HG02610 (cell line): Measurements from ENCODE around the gene PTF1A.

Experiments
- ATAC-seq: cut with Tn5 transposase; IDR thresholded peaks from one replicate; pipeline ENCODE4 v1.9.1; 2021; ENCODE audit warnings: mild to moderate bottlenecking, moderate library complexity; ENCODE audit not compliant: unreplicated experiment

The PTF1A gene

DNA sequence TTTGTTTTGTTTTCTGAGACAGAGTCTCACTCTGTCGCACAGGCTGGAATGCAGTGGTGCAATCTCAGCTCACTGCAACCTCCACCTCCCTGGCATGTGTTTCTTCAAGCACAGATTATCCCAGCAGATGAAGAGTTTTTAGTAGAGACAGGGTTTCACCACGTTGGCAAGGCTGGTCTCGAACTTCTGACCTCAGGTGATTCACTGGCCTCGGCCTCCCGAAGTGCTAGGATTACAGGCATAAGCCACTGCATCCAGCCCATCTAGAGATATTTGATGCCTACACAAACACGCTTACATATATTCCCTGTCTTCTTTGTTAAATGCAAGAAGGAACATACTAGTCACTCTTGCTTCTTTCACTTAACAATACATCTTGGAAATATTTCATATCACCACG, 5.9 kb upstream of the PTF1A start:
- no peak for ATAC-seq

DNA sequence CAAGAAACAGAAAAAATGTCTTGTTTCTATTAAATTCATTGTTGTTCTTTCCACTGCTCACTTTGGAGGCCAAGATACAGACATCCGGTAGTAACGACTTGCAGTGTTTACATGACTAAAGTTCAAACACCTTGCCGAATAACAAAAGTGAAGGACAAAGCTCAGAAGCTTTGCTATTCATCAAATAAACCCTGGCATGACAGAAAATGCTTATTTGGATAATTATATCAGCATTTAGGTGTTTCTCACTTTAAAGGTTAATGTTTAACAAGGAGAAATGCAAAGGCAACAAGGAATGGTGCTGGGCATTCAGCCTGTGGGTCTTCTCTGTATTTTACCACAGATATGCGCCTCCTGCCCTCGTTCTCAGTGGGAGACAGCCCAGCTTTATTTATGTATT, 5.4 kb upstream of the PTF1A start:
- no peak for ATAC-seq

DNA sequence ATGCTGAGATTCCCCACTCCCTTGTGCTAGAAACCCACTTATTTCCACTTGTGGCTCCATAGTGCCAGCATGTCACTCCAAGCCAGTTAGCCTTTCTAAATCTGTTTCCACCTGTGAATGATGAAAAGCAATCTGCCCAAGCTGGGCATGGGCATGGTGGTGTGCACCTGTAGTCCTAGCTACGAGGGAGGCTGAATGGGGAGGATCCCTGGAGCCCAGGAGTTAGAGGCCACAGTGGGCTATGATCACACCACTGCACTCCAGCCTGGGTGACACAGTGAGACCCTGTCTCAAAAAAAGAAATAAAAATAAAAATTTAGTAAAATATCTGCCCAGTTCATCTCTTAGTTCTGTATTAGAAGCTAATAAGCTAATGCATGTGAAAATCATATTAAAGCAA, 5.0 kb upstream of the PTF1A start:
- no peak for ATAC-seq

DNA sequence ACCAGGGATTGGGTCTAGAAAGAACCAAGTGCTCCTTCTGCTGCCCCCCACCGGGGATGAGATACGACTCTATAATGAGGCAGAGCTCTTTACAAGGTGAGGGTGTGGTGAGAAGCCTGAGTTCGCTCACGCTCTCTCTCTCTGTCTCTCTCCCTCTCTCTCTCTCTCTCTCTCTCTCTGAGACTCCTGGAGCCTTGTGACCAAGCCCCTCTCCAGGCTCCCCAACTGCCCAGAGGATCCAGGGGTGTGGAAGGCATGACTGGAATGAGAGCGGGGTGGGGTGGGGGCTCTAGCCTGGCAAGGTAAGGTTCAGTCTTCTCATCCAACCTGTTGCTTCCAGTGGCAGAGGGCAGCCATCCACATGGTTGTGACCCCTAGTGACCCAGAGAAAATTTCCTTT, 3.1 kb upstream of the PTF1A start:
- ATAC-seq, result no peak

GRCh38 chr10:23190872-23191763, 994 bp upstream of the PTF1A start:
- no peak for ATAC-seq

DNA sequence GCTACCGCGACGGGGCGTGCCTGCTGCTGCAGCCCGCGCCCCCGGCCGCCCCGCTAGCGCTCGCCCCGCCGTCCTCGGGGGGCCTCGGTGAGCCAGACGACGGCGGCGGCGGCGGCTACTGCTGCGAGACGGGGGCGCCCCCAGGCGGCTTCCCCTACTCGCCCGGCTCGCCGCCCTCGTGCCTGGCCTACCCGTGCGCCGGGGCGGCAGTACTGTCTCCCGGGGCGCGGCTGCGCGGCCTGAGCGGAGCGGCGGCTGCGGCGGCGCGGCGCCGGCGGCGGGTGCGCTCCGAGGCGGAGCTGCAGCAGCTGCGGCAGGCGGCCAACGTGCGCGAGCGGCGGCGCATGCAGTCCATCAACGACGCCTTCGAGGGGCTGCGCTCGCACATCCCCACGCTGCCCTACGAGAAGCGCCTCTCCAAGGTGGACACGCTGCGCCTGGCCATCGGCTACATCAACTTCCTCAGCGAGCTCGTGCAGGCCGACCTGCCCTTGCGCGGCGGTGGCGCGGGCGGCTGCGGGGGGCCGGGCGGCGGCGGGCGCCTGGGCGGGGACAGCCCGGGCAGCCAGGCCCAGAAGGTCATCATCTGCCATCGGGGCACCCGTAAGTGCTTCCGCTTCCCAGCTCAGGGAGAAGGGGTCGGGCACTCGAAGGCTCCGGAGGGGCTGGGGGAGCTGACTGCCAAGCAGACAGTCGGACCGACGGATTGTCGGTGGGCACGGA, 761 bp downstream of the PTF1A start:
- no peak for ATAC-seq

GRCh38 chr10:23193435-23194074, 1.4 kb downstream of the PTF1A start:
- no peak for ATAC-seq

DNA sequence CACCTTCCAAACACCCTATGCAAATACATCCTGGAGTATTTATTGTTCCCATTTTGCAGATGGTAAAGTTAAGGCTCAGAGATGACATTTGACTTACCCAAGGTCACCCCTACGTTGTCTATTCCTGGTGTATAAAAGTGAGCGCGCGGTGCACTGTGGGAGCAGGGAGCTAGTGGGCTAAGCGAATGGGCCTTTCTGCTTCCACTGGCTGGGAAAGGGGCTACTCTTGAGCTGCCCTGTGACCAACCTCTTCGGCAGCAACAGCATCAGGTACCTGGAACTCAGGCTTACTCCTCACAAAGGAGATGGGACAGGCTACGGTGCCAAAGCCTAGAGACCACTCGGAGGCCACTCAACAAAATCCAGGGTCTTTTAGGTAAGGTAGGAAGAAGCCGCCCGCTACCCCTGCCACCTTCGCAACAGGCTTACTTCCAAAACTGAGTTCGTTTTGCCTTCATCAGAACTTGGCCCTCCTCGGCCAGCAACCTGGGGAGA, 2.4 kb downstream of the PTF1A start:
- no peak for ATAC-seq

DNA sequence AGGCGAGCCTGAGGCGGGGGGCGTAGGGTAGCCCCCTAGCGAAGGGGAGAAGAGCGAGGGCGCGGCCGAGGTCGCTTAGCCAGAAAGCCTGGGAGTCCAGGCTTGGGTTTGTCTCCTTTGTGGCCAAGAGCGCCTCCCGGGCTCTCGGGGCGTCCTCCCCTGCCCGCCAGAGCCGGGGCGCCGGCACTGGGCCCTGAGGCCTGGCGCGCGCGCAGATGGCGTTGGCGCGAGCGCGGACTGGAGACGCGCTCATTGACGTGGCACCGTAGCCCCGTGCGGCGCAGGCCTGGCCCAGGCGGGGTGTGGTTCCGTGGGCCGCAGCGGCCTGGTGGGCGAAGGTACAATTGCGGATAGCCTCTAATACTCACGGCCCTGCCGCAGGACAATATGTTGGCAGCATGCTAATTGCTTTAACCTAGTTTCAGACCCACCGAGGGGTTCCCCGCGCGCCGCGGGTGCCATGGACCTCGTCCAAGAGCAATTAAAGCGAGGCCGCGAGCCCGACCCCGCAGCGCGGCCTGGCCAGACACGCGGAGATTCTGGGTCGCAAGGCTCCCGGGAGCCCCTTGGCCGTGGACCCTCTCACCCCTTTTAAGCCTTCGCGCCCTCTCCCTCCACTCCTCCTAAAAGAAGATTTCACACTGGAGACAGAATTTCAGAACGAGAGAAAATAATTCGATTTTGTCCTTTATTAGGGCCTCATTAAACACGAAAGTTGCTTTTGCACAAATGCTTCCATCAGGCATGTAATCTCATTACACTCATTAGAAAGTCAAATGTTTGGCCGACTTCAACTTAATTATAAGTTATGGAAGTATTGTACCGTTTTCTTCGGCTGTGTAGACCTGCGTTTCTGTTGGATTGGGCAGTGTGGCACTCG, 3.1 kb downstream of the PTF1A start:
- no peak for ATAC-seq

GRCh38 chr10:23195846-23196600, 3.9 kb downstream of the PTF1A start:
- ATAC-seq, result no peak

DNA sequence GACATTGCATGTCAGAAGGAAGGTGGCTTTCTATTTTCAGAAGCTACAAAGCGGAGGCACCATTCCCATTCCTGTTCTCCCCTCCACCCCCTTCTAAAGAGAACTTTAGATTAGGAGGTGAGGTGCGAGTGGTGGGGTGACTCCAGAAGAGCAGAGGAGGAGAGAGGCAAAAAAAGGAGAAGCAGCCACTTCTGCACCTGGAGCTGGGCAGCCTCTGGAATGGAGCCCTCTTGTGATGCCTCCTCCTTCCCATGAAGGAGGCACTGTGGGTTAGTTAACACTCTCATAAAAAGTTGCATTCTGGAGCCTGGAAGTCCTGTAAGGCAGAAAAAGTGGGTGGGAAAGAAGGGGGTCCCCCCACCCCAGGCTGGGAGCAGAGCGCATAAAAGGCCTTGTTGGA, 4.8 kb downstream of the PTF1A start:
- ATAC-seq, result no peak

DNA sequence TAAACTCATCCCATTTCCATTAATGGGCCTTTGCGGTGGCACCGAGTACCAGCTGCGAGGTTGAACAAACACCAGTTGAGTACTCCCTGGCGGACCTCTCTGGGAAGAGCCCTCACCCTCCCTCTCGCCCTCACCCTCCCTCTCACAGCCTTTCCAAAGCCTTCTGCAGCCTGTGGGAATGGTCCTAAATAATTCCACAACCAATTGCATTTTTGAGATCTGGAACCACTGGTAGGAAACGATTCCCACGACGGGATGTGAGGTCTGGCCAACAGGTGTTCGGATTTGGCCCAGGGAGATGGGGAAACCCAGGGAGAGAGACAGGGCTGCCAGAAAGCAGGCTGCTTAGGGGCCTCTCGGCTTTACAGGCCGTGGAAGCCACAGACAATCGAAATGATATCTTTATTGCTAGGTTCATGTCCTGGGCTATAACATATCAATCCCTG, 5.3 kb downstream of the PTF1A start:
- no peak for ATAC-seq

DNA sequence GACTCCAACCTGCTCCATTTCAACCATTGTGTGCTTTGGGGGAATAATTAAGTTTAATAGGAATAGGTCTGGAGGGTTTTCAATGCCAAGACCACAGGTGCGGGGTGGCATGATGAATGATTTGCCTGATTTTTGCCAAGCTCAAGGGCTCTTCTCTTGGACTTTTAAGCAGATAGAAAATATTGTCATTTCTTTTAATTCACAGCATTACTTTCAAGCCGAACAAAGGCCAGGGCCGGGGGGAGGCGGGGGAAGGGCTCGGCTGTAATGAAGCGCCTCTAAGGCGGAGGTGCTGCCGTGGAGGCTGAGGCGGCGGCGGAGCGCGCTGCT, 6.5 kb downstream of the PTF1A start:
- ATAC-seq, result no peak

- ATAC-seq, result no peak
Measured at GRCh38 chr10:23198940-23199767, 7.0 kb downstream of the PTF1A start.

DNA sequence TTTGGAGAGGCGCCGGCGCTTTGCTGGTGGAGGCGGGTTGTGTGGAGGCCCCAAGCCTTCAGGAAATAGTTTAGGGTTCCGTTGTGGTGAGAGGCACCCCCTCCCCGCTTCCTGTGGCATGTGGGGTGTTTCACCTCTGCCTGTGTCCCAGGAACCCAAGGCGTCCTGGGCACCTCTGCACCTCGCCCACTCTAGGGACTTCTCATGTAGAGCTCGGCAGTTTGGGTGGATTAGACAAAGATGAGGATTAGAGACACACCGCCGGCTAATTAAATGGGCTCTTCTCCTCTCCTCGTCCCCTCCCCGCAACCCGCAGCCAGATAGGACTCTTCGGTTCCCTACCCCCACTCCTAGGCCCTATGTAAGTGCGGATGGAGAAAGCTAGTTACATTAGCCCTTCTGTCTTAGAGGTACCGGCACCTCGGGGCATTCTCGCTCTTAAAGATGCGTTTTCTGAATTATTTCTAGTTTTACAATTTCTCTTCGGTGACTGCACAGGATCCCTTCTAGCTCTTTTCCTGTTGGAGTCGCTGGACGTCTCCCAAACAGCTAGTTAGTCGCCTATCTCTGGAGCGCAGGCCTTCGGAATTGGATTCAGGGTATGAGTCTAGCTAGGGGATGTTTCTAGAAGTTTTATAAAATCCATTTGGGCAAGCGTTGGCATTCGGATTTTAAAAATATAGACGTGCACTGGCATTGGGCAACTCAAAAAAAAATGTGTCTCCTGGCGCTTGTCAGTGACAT, 7.8 kb downstream of the PTF1A start:
- no peak for ATAC-seq

- ATAC-seq, result no peak
Measured at GRCh38 chr10:23200586-23200985, 8.5 kb downstream of the PTF1A start.

DNA sequence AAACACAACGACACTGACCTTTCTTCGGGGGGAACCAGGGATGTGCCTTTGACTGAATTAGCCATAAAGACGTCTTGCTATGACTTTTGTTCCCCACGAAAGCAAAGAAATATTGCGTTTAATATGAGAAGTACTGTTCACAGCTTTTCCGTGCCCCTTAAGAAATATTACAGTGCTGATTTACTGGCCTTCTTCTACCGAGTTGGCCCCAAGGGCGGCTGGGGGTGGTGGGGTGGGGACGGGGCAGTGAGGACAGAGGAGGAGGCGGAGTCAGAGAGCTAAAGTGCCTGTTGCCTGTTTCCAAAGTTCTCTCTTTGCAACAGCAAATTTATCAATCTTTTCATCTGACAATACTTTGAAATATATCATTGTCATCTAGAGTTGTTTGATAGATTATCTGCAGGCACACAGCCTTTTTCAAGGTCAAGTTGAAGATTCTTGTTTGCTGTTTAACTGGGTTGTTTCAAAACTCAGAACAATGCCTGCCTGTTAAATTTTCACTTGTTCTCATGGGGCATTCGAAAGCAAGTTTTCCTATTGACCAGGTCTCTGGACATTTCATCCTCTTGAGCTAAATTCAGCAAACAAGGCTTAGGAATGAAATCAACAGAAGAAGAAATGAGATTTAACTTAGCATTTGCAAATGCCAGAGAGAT, 9.0 kb downstream of the PTF1A start:
- ATAC-seq, result no peak

DNA sequence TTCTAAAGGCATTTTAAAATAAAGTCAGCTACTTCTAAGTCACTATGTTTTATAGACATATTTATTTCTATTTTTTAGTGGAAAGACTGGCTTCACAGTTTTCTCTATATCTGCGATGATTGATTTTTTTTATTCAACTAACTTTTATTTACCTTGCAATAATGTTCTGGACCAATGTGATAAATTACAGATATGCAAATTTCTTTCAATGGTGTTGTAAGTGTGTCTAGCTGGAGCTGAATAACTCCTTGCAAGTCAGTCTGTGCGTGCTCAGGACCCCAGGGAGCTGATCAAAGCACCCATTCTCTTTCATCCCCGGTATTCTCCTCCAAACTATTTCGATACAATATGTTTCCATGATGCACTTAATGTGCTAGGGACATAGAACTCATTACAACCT, 9.7 kb downstream of the PTF1A start:
- ATAC-seq, result no peak
